Spinal cord (tissue), 10 donors: Measurements from ENCODE around the gene TRIO. TPM values are rescaled to one million over a fixed set of nuclear protein-coding genes. Genes with fewer than 3 reads are reported as not detected.

Source experiments
- DNase-seq, 6 donors: peaks; one replicate each; pipeline versions ENCODE4 v3.0.0 to v3.0.0-alpha.2; 2013 to 2015; ENCODE audit warnings: low spot score in 6 of 6, low read depth in 4 of 6
- H3K27ac ChIP-seq: one replicate; pipeline ENCODE4 v1.5.1; 2013; ENCODE audit warnings: low read depth, low read length, control low read depth
- H3K27me3 ChIP-seq: one replicate; pipeline ENCODE4 v1.6.1; 2013; ENCODE audit warnings: low read length; ENCODE audit not compliant: control insufficient read depth, insufficient read depth
- H3K36me3 ChIP-seq: one replicate; pipeline ENCODE4 v1.6.1; 2013; ENCODE audit warnings: low read length; ENCODE audit not compliant: control insufficient read depth, insufficient read depth
- H3K4me1 ChIP-seq: one replicate; pipeline ENCODE4 v1.6.1; 2013; ENCODE audit warnings: low read length; ENCODE audit not compliant: control insufficient read depth, insufficient read depth
- H3K4me3 ChIP-seq: one replicate; pipeline ENCODE4 v1.5.1; 2013; ENCODE audit warnings: low read depth, low read length, control low read depth
- H3K9me3 ChIP-seq: one replicate; pipeline ENCODE4 v1.6.1; 2013; ENCODE audit warnings: low read length; ENCODE audit not compliant: control insufficient read depth, insufficient read depth
- WGBS: methylation state at CpG from one replicate; pipeline ENCODE4 v1.1.5; 2013; ENCODE audit warnings: missing lambda C conversion rate; ENCODE audit not compliant: insufficient coverage; 5-methylcytosine and 5-hydroxymethylcytosine counted together
- polyA plus RNA-seq, 2 donors: library from polyadenylated mRNA; unstranded; fragments of 120-200 nt; gene quantifications; one replicate each; pipeline ENCODE4 v1.2.1, GENCODE V29; 2013; ENCODE audit not compliant: insufficient read length in 2 of 2
- total RNA-seq, 2 donors: library from RNA; depleted of rRNA in 1 of 2; stranded (reverse); fragments of 120-200 nt in 1 of 2; fragments of >200 nt in 1 of 2; gene quantifications; one replicate each; pipeline versions ENCODE4 v1.2.3 to v1.2.4, GENCODE V29; 2013 to 2014
- donor health status: healthy.

Gene TRIO
- total and polyA plus RNA-seq, 4 donors, result 175 to 253 (median 240) TPM

DNA sequence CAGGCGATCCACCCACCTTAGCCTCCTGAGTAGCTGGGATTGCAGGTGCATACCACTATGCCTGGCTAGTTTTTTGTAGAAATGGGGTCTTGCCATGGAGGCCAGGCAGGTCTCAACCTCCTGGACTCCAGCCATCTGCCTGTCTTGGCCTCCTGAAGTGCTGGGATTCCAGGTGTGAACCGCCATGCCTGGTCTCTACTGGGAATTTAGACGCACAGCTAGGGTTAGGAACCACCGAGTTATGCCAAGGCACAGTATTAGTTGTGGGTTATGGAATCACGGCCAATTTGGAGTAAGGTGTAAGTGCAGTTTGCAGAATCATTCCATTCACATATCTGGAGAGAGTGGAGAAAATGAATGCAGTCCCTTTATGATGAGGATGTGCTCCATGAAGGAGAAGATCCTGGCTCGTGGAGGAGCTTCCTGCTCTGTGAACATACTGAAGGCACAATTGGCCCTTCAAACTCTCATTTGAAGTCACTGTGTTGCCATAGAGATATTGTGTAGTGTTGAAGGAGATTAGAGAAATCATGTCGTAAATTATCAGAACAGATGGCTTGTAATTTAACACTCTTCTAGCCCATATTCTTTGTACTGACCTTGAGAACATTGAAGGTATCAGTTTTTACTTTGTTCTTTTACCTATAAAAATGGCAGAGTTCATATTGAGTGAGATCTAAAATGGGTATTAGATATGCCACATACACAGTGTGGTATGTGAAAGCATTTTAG is 18.8 kb downstream of the TRIO start:
- no peak for DNase-seq
- Histone ChIP-seq H3K9me3 (peaks cover 6% of the 10 kb centered on the region), H3K4me1 (peaks cover 15% of the 10 kb centered on the region), H3K27ac (no peak overlapping the region), H3K27me3 (no peaks in the 10 kb centered on the region), H3K4me3 (no peak overlapping the region), H3K36me3 (peaks cover 4% of the 10 kb centered on the region)
- 89% methylated on average over 5 of the region's 7 CpGs for WGBS

DNA sequence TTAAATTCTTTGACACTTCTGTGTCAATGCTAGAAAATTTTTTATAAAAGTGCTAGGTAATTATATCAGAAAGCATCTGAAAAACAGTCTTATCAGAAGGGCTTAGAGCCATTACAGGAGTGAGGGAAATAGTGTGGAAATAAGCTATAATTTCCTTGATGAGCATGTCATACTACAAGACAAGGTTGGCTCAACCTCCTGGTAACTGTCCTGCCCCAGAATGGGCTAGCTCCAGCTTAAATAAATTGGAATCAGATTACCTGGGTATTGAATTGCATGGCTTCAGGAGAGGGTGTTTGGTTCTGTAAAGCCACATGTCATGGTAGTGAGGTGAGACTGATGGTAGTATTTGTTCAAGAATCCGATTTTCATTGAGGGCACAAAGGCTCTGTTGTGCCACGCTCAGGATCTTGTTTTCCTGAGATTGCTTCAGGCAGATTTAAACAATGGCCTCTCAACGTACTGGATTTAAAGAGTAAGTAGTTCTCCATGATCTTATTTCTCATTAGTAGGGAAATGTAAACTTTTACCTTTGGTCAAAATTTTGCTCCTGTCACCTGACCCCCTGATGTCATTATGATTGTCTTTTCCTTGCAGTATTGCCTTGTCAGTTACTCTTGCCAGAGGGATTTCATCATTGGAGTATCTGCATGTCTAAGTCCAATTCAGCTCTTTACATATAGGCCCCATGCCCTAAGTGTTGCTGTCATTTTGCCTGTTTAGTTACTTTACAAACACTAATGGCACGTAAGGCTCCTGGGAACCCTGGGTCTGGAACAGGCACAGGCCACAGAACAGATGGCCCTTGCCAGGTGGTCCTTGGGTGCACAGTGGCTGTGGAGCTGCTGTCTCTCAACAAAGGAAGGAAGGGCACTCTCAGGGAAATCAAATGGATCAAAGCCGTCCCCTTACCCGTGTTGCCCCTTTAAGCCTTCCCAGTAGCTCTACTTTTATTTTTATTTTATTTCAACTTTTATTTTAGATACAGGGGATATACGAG is 21.3 kb downstream of the TRIO start:
- no peak for DNase-seq
- Histone ChIP-seq H3K9me3 (peaks cover 6% of the 10 kb centered on the region), H3K36me3 (no peaks in the 10 kb centered on the region), H3K27me3 (no peaks in the 10 kb centered on the region), H3K27ac (no peak overlapping the region), H3K4me1 (peaks cover 9% of the 10 kb centered on the region), H3K4me3 (no peak overlapping the region)
- WGBS, result 90% methylated on average over 3 of the region's 7 CpGs

DNA sequence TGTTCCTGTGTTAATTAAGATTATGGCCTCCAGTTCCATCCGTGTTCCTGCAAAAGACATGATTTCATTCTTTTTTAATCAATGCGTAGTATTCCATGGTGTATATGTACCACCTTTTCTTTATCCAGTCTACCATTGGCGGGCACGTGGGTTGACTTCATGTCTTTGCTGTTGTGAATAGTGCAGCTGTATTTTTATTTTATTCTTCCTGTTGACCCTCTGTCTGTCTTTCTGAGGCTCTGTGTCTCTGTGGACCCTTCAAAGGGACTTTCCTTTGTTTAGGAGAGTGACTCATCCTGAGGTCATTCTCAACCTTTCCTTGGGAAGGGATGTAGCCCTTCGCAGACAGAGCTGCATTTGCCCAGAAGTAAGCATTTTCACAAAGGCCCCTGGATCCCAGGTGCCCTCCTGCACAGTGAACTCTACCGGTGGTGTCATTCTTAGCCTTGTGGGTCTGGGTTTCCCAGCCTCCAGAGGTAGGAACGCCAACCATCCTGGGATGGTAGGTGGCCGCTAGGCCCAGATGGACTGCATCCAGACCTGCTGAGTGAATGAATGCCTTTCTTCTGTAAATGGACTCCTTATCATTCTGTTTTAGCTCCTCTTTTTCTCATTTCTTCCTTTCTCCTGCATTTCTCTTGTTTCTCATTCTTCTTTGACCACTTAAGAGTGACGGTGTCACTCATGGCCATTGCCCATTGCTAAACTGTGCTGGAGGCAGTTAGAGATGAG is 22.4 kb downstream of the TRIO start:
- Histone ChIP-seq H3K4me3 (no peak overlapping the region), H3K27ac (no peak overlapping the region), H3K9me3 (peaks cover 6% of the 10 kb centered on the region), H3K27me3 (no peaks in the 10 kb centered on the region), H3K4me1 (peaks cover 9% of the 10 kb centered on the region), H3K36me3 (no peaks in the 10 kb centered on the region)
- 82% methylated on average over 4 of the region's 9 CpGs for WGBS
- DNase-seq, result no peak

DNA sequence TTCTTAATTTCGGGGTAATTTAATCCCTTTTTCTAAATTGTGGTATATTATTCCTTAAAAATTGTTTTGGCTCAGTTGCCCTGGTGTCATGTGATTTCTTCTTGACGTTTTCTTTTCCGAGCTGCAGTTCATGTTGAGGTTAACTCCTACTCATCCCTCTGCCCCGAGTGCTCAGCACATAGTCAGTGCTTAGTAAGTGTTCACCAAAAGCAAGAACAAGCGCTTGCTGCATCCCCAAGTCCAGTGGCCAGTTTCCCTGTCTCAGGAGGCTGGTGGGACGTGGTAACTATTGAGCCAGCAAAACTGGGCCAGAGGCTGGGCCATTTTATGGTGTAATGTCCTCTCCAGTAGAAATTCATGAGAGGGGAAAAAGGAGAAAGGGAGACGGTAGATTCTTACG is 23.3 kb downstream of the TRIO start:
- no peak for DNase-seq
- Histone ChIP-seq H3K4me3 (no peak overlapping the region), H3K4me1 (peaks cover 5% of the 10 kb centered on the region), H3K36me3 (no peaks in the 10 kb centered on the region), H3K27me3 (no peaks in the 10 kb centered on the region), H3K27ac (no peak overlapping the region), H3K9me3 (peaks cover 6% of the 10 kb centered on the region)
- WGBS, result 91% methylated on average over 5 of the region's 8 CpGs

DNA sequence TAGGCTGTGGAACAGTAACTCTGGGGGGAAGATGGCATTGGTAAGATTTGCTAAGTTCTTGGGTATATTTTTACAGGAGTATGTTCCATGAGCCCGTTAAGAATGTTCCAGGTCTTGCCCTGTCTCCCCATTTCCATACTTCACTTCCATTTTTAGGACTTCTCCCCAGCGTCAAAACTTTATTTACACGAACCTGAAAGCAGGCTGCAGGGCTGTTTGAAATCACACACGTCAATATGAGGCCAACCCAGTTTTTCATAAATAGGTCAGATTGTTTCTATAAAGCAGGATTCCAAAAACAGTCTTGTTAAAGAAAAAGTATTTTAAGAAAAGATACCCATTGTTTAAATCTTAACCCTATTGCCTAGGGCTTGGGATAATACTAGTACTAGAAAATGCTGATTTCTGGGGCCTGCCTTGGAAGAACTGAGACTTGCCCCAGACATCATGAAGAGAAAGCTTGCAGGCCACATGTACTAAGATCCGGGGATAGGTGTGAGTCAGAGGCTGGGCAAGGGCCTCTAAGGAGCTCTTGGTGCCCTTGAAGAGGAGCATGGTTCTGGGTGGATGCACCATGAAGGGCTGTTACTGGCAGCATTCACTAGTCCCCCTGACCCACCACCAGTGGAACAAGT is 24.2 kb downstream of the TRIO start:
- Histone ChIP-seq H3K4me3 (no peak overlapping the region), H3K27me3 (no peaks in the 10 kb centered on the region), H3K27ac (no peak overlapping the region), H3K4me1 (no peaks in the 10 kb centered on the region), H3K9me3 (peaks cover 6% of the 10 kb centered on the region), H3K36me3 (no peaks in the 10 kb centered on the region)
- 100% methylated on average over 1 of the region's 5 CpGs for WGBS
- DNase-seq, result no peak

DNA sequence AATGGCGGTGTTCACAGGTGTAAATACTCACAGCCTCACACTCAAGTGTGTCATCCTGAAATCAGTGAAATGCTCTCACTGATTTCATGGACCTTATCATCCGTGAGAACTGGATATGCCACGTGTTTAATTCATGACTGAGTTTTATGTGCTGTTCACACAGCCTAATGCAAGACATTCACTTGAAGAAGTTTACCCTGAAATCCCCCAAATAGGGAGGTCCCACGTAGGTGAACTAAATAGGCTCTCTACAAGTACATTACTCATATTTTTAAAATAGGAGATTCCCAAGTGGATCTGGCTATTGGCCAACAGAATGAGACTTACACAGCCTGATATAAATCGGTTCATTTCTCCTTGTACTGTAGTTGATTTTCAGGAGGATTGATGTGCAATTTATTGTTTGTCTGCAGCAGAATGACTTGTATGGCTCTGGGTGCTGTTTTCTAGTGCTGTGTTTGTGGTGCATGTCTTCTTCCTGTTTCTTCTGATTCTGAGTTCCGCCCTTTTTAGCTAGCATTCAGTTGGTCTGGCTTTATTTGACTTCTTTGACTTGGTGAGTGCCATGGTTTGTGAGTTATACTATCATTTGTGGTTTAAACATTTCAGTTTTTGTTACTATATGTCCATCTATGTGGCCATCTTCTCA is 25.1 kb downstream of the TRIO start:
- peaks cover 2% of the 10 kb centered on the region for H3K4me1 ChIP-seq
- WGBS, result 79% methylated on average over 3 of the region's 6 CpGs
- H3K27me3 ChIP-seq, result no peaks in the 10 kb centered on the region
- no peak overlapping the region for H3K27ac ChIP-seq
- peaks cover 6% of the 10 kb centered on the region for H3K9me3 ChIP-seq
- H3K36me3 ChIP-seq, result no peaks in the 10 kb centered on the region
- DNase-seq, result no peak
- no peak overlapping the region for H3K4me3 ChIP-seq

DNA sequence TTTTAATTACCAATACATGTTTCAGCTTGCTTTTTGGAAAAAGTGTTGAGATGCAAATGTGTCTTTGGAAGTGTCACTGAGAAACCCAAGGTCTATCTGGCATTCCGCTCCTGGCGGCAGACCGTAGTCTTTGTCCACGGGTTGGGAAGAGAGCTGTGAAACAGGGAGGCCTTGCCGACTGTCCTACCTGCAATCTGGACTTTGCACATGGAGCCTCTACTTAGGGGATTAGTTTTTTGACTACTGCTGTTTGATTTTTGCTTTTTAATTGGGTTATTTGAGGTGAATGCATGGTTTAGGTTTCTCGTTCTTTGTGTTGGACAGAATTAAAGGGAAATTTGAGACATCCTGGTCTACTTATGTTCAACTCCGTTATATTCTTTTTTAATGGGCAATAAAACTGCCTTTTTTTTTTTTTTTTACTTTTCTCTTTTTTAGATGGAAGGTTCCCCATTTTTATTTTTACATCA is 25.7 kb downstream of the TRIO start:
- Histone ChIP-seq H3K4me1 (peaks cover 5% of the 10 kb centered on the region), H3K27me3 (no peaks in the 10 kb centered on the region), H3K36me3 (no peaks in the 10 kb centered on the region), H3K9me3 (peaks cover 5% of the 10 kb centered on the region), H3K27ac (no peak overlapping the region), H3K4me3 (no peak overlapping the region)
- no peak for DNase-seq
- 67% methylated on average over 5 of the region's 7 CpGs for WGBS

DNA sequence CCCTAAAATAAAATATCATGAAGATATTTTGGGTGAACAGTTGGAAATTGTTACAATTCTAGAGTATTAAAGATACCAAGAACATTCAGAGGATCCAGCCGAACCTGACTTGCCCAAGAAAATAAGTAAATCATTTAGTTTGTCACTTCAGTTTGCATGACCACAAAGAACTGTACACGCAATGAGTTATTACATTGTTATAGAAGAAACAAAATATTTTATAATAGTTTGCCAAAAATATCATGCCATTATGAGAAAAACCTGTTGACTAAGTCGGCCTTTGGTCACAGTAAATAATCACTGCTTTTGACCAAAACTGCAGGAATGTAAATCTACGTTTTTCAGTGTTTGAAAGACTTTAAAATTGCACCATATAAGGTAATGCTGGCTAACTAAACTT is 27.9 kb downstream of the TRIO start:
- Histone ChIP-seq H3K4me1 (peaks cover 13% of the 10 kb centered on the region), H3K4me3 (no peak overlapping the region), H3K9me3 (no peaks in the 10 kb centered on the region), H3K27me3 (no peaks in the 10 kb centered on the region), H3K27ac (no peak overlapping the region), H3K36me3 (no peaks in the 10 kb centered on the region)
- no peak for DNase-seq
- no CpG with 5 or more reads among the region's 4 CpGs for WGBS

DNA sequence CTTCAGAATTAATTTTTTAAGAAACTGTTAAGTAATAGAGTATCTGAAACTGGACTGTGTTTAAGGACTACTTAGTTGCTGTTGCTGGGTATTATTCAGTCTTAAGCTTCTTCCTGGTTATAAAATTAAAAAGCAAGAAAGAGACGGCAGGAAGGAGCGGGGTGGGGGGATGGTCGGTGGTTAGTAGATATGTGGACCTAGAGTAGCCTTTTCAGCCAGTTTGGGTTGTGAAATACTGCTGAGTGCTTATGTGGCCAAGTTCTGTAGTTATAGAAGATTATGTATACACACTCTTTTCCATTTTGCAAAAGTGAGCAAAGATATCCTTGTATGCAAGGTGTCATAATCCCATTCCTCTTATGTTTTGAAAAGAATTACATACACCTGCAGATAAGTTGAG is 28.5 kb downstream of the TRIO start:
- Histone ChIP-seq H3K4me1 (peaks cover 13% of the 10 kb centered on the region), H3K9me3 (no peaks in the 10 kb centered on the region), H3K36me3 (no peaks in the 10 kb centered on the region), H3K27me3 (no peaks in the 10 kb centered on the region), H3K4me3 (no peak overlapping the region), H3K27ac (no peak overlapping the region)
- WGBS, result 100% methylated on average over 1 of the region's 3 CpGs
- no peak for DNase-seq
